IPS-15b (cell line): ENCODE measurements around the gene JSRP1.
"Not testable (repeated sequence)": the region's sequence is repeated elsewhere in the genome, so short reads cannot be mapped to it uniquely, and the experiment has no call there.

Source experiments
- H3K27me3 ChIP-seq: one replicate; pipeline ENCODE4 v1.6.1; 2013; ENCODE audit warnings: low read length; ENCODE audit not compliant: control insufficient read depth, insufficient read depth
- H3K36me3 ChIP-seq: one replicate; pipeline ENCODE4 v1.6.1; 2013; ENCODE audit warnings: low read length; ENCODE audit not compliant: control insufficient read depth, insufficient read depth
- H3K4me1 ChIP-seq: one replicate; pipeline ENCODE4 v1.6.1; 2013; ENCODE audit warnings: mild to moderate bottlenecking, low read length; ENCODE audit not compliant: control insufficient read depth, insufficient read depth
- H3K4me3 ChIP-seq: one replicate; pipeline ENCODE4 v1.5.1; 2013; ENCODE audit warnings: low read depth, low read length
- H3K9ac ChIP-seq: one replicate; pipeline ENCODE4 v1.6.1; 2013; ENCODE audit warnings: low read depth, mild to moderate bottlenecking, low read length
- H3K9me3 ChIP-seq: one replicate; pipeline ENCODE4 v1.6.1; 2013; ENCODE audit warnings: mild to moderate bottlenecking, low read length; ENCODE audit not compliant: control insufficient read depth, insufficient read depth

JSRP1 gene

DNA sequence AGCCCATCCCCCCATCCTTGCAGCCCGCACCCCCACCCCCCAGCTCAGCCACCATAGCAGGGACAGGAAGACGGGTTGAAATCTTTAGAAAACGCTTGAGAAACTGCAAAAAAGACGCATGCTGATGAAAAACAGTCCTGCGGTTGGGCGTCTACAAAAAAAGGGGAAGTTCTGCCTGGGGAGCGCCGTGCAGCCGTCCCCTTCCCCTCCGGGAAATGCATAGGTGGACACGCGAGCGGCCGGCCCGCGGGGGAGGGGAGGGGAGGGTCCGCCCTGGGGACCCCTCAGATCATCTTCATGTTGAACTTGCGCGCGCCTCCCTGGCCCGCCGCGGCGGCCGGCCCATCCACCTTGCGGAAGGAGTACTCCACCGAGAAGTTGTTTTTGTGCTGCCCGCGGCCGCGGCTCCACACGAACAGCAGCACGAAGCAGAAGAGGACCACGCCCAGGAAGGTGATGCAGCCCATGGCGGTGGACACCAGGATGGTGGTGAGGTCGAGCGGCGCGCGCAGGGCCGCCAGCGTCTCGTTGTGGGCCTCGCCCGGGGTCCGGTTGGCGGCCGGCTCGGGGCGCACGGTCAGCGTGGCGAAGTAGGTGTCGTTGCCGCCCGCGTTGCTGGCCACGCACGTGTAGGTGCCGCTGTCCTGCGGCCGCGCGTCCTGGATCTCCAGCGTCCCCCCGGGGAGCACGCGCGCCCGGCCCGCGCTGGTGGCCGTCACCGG is 33.7 kb upstream of the JSRP1 start:
- Histone ChIP-seq H3K27me3 (peaks cover 53% of the 10 kb centered on the region), H3K9me3 (no peaks in the 10 kb centered on the region), H3K4me1 (no peaks in the 10 kb centered on the region), H3K9ac (no peak overlapping the region), H3K36me3 (no peaks in the 10 kb centered on the region), H3K4me3 (peak overlapping the region; percentile 56)

DNA sequence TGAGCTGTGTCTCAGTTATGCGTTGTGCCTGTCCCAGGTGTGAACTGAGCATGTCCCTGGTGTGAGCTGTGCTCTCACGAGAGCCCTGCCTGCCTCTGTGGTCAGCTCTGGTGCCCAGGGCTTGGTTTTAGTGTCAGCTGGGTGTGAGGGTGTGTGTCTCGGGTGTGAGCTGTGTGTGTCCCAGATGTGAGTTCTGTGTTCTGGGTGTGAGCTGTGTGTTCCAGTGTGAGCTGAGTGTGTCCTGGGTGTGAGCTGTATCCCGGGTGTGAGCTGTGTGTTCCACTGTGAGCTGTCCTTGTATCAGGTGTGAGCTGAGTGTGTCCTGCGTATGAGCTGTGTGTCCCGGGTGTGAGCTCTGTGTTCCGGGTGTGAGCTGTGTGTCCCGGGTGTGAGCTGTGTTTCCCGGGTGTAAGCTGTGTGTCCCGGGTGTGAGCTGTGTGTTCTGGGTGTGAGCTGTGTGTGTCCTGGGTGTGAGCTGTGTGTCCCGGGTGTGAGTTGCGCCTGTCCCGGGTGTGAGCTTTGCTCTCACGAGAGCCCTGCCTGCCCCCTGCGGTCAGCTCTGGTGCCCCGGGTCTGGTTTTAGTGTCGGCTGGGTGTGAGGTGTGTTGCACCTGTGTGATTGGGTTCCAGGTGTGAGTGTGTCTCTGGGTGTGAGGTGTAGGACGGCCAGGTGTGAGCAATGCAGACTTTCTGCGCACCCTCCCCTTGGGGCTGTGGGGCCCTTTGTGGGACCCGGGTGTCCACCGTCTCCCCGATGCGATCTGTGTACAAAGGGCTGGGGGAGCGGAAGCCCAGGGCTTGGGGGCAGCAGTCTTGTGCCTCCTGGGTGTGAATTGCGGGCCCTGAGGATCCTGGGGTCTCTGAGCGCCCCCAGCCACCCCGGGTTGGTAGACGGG is 32.8 kb upstream of the JSRP1 start:
- Histone ChIP-seq H3K4me3 (no peak overlapping the region), H3K27me3 (peaks cover 53% of the 10 kb centered on the region)

DNA sequence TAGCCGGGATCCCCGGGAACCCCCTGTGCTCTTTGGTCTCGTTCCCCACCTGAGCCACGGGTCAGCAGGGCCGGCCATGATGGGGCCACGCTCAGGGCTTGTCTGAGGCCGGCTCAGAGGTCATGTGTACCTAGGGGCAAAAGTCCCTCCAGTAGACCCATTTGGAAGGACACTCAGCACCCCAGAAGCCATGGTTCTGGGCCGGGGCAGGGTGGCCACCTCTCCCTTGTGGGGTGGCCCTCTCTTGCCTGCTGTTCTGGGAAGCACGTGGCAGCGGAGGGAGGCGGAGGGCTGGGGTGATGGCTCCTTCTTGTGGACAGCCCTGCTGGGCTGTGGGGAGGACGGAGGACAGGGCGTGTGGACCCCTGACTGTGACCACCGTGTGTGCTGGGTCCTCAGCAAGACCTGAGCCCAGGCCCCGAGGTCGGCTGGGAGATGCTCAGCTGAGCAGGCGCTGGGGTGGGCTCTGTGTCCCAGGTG is 32.2 kb upstream of the JSRP1 start:
- Histone ChIP-seq H3K9me3 (no peaks in the 10 kb centered on the region), H3K4me3 (no peak overlapping the region), H3K36me3 (no peaks in the 10 kb centered on the region), H3K9ac (no peak overlapping the region), H3K4me1 (no peaks in the 10 kb centered on the region), H3K27me3 (peaks cover 53% of the 10 kb centered on the region)

More for the DNA sequence above, 32.8 kb upstream of the JSRP1 start:
- no peaks in the 10 kb centered on the region for H3K4me1 ChIP-seq
- H3K9ac ChIP-seq = no peak overlapping the region
- H3K36me3 ChIP-seq = no peaks in the 10 kb centered on the region
- H3K9me3 ChIP-seq = no peaks in the 10 kb centered on the region

DNA sequence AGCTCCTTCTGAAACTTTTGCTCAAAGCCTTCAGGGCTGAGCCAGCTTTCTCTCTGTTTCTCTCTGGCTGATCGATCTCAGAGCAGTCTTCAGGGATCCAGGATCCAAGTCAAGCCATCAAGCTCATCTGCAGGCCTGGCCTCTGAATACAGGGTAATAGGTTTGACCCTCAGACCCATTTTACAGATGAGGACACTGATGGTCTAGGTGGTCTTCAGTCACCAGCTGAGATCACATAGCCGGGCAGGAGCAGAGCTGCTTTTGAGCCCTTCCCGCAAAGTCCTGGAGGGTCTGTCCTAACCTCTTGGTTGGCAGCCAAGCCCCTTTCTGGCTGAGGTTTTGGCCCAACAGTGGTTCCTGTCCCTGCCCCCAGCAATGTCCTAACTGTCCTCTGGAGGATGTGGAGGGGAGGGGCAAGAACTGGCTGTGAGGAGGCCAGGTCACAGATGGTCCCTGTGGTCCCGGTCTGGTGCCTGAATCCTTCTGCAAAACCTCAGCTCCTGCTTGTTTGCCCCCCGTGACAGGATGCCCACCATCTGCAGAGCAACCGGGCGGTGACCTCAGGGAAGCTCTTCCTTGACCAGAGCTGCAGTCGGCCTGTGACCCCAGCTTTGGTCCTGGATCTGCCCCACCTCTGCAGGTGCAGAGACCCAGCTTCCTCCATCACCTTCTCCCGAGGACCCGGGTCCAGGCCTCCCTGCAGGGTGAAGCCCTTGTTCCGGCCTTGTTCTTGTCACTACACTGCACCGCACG is 31.5 kb upstream of the JSRP1 start:
- no peaks in the 10 kb centered on the region for H3K36me3 ChIP-seq
- no peaks in the 10 kb centered on the region for H3K9me3 ChIP-seq
- H3K27me3 ChIP-seq = peaks cover 56% of the 10 kb centered on the region
- no peaks in the 10 kb centered on the region for H3K4me1 ChIP-seq
- H3K4me3 ChIP-seq = no peak overlapping the region
- no peak overlapping the region for H3K9ac ChIP-seq

DNA sequence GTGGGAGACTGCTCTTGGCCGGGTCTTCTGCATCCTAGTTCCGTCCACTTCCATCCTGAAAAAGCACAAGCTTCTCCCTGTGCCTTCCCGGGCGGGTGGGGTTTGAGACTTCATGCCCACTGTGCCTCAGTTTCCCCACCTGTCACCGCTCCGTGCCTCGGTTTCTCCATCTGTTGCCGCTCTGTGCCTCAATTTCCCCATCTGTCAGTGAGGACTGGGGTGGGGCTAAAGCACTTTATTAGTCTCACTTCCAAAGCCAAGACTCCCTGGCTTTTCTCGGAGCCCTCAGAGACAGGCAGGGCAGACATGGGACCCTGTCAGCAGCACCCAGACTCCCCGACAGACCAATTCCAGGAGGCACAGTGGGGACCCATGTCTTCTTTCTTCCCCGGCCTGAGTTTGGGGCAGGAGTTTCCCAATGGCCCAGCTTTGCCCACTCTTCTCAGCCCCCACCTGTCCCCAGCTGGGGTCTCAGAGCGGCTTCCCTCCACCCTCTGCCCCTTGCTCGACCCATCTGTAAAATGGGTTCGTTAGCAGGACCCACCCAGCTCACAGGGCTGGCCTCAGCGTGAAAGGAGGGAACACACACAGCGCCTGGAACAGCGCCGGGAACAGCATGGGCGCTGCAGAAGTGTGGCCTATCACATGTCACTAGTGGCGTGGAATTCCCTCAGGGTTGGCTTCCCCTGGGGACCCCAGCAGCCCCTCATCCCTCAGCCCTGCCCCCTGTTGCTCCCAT is 30.4 kb upstream of the JSRP1 start:
- H3K4me1 ChIP-seq = no peaks in the 10 kb centered on the region
- H3K9ac ChIP-seq = no peak overlapping the region
- peaks cover 48% of the 10 kb centered on the region for H3K27me3 ChIP-seq
- H3K4me3 ChIP-seq = no peak overlapping the region
- no peaks in the 10 kb centered on the region for H3K36me3 ChIP-seq
- H3K9me3 ChIP-seq = no peaks in the 10 kb centered on the region

DNA sequence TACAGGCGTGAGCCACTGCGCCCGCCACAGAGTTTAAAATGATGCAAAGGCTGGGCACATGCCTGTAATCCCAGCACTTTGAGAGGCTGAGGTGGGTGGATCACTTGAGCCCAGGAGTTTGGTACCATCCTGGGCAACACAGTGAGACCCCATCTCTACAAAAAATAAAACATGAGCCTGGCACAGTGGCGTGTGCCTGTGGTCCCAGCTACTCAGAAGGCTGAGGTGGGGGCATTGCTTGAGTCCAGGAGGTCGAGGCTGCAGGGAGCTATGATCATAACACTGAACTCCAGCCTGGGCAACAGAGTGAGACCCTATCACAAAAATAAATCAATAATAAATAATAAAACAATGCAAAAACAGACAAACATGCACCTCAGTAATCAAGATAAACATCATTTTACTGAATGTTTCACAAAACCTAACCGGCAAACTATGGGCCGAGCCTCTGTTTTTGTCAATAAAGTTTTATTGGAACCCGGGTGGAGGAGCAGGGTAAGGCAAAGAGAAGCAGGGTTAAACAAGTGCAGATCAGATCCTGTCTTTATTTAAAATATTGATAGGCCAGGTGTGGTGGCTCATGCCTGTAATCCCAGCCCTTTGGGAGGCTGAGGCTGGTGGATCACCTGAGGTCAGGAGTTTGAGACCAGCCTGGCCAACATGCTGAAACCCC is 27.8 kb upstream of the JSRP1 start:
- Histone ChIP-seq H3K36me3 (no peaks in the 10 kb centered on the region), H3K27me3 (peaks cover 24% of the 10 kb centered on the region), H3K4me3 (no peak overlapping the region), H3K9ac (no peak overlapping the region), H3K9me3 (no peaks in the 10 kb centered on the region), H3K4me1 (no peaks in the 10 kb centered on the region)

DNA sequence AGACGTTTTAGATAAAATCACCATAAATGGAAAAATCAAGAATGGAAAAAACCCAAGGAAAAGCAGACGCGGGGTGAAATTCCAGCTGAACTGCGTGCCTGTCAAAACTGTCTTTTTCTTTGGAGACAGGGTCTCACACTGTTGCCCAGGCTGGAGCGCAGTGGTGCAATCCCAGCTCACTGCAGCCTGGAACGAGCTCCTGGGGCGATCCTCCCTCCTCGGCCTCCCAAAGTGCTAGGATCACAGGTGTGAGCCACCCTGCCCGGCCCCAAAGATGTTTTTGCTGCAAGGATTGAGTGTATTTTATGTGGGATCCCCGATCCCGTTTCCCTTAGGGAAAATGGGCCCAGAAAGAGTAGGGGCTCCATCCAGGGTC is 26.6 kb upstream of the JSRP1 start:
- Histone ChIP-seq H3K9ac (no peak overlapping the region), H3K4me3 (peak overlapping the region; percentile 48), H3K36me3 (no peaks in the 10 kb centered on the region)

DNA sequence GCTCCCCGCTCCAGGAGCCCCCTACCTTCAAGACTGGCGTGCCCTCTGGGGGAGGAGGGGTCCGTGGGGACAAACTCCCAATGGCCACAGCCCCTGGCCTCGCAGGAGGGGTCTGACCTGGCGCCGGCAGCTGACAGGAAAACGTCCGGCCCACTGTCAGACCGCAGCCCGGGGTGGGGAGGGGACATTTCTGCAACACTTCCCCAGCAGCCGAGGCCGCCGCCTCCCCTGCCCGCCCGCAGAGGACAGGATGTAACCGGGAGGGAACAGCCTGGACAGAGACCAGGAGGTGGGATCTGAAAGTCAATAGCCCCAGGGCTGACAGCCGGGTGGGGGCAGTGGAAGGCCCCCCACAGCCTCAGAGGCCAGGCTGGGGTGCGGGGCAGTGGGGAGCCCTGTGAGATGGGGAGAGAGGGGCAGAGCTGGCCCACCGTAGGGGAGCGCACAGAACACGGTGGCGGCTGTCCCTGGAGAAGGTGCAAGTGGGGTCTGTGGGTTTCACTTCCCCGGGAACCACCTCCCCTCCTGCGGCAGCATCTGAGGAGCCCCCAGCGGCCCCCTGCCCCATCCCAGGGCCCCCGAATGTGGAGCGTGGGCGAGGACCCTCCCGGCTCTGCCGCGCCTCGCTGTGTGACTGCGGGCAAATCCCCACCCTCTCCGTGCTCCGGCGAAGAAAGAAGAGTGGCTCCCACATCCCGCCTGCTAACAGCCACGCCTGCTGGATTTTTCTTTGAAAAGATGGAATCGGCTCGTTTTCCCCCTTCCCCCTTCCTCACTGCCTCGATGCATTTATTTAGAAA is 26.0 kb upstream of the JSRP1 start, which contains the start of gene PEAK3:
TSS of gene PEAK3 (minus strand) at position 114 of the 800 bp plus-strand sequence. CDS start 1,244 bp downstream, outside the sequence.
- Histone ChIP-seq H3K4me3 (peak within 1 kb of the TSS; percentile 48), H3K36me3 (no peaks in the 10 kb centered on the region), H3K9me3 (no peaks in the 10 kb centered on the region), H3K9ac (no peak within 1 kb of the TSS), H3K4me1 (no peaks in the 10 kb centered on the region), H3K27me3 (peaks cover 9% of the 10 kb centered on the region)

More for the DNA sequence above, 26.6 kb upstream of the JSRP1 start:
- Histone ChIP-seq H3K27me3 (peaks cover 15% of the 10 kb centered on the region), H3K4me1 (no peaks in the 10 kb centered on the region), H3K9me3 (no peaks in the 10 kb centered on the region)

DNA sequence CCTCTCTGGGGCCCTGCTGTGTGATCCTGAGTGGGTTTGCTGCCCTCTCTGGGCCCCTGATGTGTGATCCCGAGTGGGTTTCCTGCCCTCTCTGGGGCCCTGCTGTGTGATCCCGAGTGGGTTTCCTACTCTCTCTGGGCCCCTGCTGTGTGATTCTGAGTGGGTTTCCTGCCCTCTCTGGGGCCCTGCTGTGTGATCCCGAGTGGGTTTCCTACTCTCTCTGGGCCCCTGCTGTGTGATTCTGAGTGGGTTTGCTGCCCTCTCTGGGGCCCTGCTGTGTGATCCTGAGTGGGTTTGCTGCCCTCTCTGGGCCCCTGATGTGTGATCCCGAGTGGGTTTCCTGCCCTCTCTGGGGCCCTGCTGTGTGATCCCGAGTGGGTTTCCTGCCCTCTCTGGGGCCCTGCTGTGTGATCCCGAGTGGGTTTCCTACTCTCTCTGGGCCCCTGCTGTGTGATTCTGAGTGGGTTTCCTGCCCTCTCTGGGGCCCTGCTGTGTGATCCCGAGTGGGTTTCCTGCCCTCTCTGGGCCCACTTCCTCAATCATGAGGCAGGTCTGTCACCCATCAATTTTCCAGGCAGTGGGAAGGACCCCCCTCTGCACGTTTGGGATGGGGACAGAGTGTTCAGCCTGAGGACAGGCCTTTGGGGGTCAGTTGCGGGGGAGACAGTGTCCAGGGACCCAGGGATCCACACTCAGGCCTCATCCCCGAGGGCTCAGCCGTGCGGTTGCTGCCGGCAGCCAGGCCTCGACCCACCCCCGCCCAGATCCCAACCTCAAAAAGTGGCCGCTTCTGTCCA is 25.2 kb upstream of the JSRP1 start:
- not testable (repeated sequence) for H3K27me3 ChIP-seq, H3K9me3 ChIP-seq, H3K36me3 ChIP-seq, H3K4me1 ChIP-seq, H3K9ac ChIP-seq
- peak overlapping the region; percentile 48 for H3K4me3 ChIP-seq
